ENCODE measurements around the gene IRF1.
"Not testable (repeated sequence)": the region's sequence is repeated elsewhere in the genome, so short reads cannot be mapped to it uniquely, and the experiment has no call there.

Gene IRF1

GRCh38 chr5:132438917-132439316, 51.7 kb downstream of the IRF1 start:
- no peak for DNase-seq (ENCODE audit: low read depth)

DNA sequence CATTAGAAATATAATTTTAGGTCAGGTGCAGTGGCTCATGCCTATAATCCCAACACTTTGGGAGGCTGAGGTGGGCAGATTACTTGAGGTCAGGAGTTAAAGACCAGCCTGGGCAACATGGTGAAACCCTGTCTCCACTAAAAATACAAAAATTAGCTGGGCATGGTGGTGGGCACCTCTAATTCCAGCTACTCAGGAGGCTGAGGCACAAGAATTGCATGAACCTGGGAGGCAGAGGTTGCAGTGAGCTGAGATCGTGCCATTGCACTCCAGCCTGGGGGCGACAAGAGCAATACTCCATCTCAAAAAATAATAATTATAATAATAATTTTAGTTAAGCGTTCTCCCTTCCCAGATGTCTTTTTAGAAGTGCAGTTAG, 52.3 kb downstream of the IRF1 start:
- not testable (repeated sequence) for DNase-seq (ENCODE audit: low read depth)

GRCh38 chr5:132437604-132438266, 52.8 kb downstream of the IRF1 start:
- DNase-seq (ENCODE audit: low read depth): no peak

DNA sequence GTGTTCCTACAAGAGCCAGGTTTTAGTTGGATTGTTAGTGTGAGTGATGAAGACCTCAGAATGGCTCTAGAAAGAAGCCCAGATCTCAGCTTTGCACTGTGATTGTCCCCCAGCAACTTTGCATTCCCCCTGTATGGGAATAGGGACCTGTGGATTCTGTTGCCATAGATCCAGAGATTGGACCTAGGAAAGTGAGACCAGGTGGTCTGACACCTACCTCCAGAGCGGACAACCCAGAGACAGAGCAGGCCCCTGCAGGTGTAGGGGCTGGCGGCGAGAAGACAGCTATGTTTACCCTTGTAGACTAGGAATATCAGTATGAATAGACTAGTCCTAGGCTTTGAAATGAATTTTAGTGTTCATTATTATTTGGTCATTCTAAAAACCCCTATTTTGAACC, 53.6 kb downstream of the IRF1 start:
- no peak for DNase-seq (ENCODE audit: low read depth)

GRCh38 chr5:132435886-132436285, 54.7 kb downstream of the IRF1 start:
- no peak for DNase-seq (ENCODE audit: low read depth)

- DNase-seq (ENCODE audit: low read depth): no peak
Measured at GRCh38 chr5:132435447-132435846, 55.1 kb downstream of the IRF1 start.

- no peak for DNase-seq (ENCODE audit: low read depth)
Measured at GRCh38 chr5:132434416-132435286, 55.9 kb downstream of the IRF1 start.

DNA sequence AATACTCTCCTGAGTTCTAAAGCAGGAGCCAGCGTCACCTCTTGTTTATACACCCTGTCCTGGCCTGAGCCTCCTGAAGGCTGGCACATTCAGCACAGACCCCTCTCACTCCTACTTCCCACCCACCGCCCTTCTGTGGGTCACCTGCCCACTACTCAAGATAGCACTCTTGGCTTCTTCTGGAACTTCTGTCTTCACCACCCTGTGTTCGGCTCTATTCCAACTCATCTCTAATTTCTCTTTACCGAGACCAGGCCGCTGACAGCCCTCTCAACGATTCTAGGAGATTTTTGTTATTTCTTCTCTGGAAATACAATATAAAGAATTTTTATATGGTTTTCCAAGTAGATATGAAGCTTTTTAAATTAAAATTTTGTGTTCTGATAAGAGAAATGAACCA, 57.4 kb downstream of the IRF1 start:
- DNase-seq (ENCODE audit: low read depth): no peak

GRCh38 chr5:132431632-132432031, 58.9 kb downstream of the IRF1 start:
- no peak for DNase-seq (ENCODE audit: low read depth)
